K562 (cell line): Measurements from ENCODE around the gene ZNF200. TPM values are rescaled to one million over a fixed set of nuclear protein-coding genes. Genes with fewer than 3 reads are reported as not detected.

Experiments
- ATF4 ChIP-seq: fragments of 450-650 bp; formaldehyde crosslinking; IDR thresholded peaks from 2 replicates; pipeline ENCODE4 v1.4.0; 2022; ENCODE audit warnings: mild to moderate bottlenecking, moderate library complexity
- CBFB ChIP-seq: sonication (generic); formaldehyde crosslinking; IDR thresholded peaks from 2 replicates; pipeline ENCODE4 v1.4.0; 2020; ENCODE audit warnings: mild to moderate bottlenecking, missing genetic modification reagents
- CBX5 ChIP-seq: IDR thresholded peaks from 2 replicates; pipeline ENCODE4 v1.6.1; 2014; ENCODE audit warnings: low read depth, borderline replicate concordance
- CTCF ChIP-seq, 3 experiments: IDR thresholded peaks in 2 of 3; conservative IDR thresholded peaks in 1 of 3; 2 replicates each; pipeline ENCODE4 v1.5.1; 2011 to 2012; ENCODE audit warnings: low read length in 3 of 3, mild to moderate bottlenecking in 3 of 3, control low read depth in 2 of 3, improper control_type of control experiment in 1 of 3, inconsistent platforms in 1 of 3, low read depth in 1 of 3, mixed read lengths in 1 of 3, moderate library complexity in 1 of 3; ENCODE audit not compliant: insufficient read depth in 2 of 3
- ESRRA ChIP-seq: fragments of 450-650 bp; IDR thresholded peaks from 2 replicates; pipeline ENCODE4 v1.6.1; 2014; ENCODE audit warnings: low read depth, mild to moderate bottlenecking, moderate library complexity, borderline replicate concordance
- EZH2 ChIP-seq: IDR thresholded peaks from 2 replicates; pipeline ENCODE4 v1.6.1; 2012; ENCODE audit warnings: low read depth, mild to moderate bottlenecking, inconsistent platforms, low read length, borderline replicate concordance
- LEF1 ChIP-seq: fragments of 450-650 bp; IDR thresholded peaks from 2 replicates; pipeline ENCODE4 v1.6.1; 2016; ENCODE audit warnings: mild to moderate bottlenecking
- NELFE ChIP-seq: IDR thresholded peaks from 2 replicates; pipeline ENCODE4 v1.6.1; 2011; ENCODE audit warnings: mild to moderate bottlenecking; ENCODE audit not compliant: insufficient read depth, insufficient read length
- NFE2L1 ChIP-seq: fragments of 450-650 bp; IDR thresholded peaks from 2 replicates; pipeline ENCODE4 v1.6.1; 2016; ENCODE audit warnings: missing genetic modification characterization, low read depth, mild to moderate bottlenecking, missing compliant biosample characterization, moderate library complexity, borderline replicate concordance
- NR1H2 ChIP-seq: sonication (generic); formaldehyde crosslinking; IDR thresholded peaks from 2 replicates; pipeline ENCODE4 v1.4.0; 2020; ENCODE audit warnings: mild to moderate bottlenecking, missing genetic modification reagents
- NR2C2 ChIP-seq, 2 experiments: fragments of 200-800 bp in 1 of 2; sonication (Bioruptor generic) in 1 of 2; sonication (generic) in 1 of 2; formaldehyde crosslinking in 1 of 2; IDR thresholded peaks; 2 replicates each; pipeline versions ENCODE4 v1.6.1 to v1.8.0; 2016 to 2022; ENCODE audit warnings: mild to moderate bottlenecking in 1 of 2, missing compliant biosample characterization in 1 of 2, missing genetic modification characterization in 1 of 2, missing genetic modification reagents in 1 of 2
- NR3C1 ChIP-seq: sonication (generic); formaldehyde crosslinking; IDR thresholded peaks from 2 replicates; pipeline ENCODE4 v1.8.1; 2022; ENCODE audit warnings: missing genetic modification reagents
- RB1 ChIP-seq: fragments of 450-650 bp; IDR thresholded peaks from 2 replicates; pipeline ENCODE4 v1.6.1; 2017; ENCODE audit warnings: low read depth, mild to moderate bottlenecking
- RBBP5 ChIP-seq: fragments of 200-600 bp; sonication (generic); IDR thresholded peaks from 2 replicates; pipeline ENCODE4 v1.6.1; 2012; ENCODE audit warnings: borderline replicate concordance, mild to moderate bottlenecking, low read length, control low read depth, inconsistent platforms; ENCODE audit not compliant: insufficient read depth, poor library complexity, severe bottlenecking
- RBM15 ChIP-seq: fragments of 200-400 bp; formaldehyde crosslinking; IDR thresholded peaks from 2 replicates; pipeline ENCODE4 v1.6.1; 2018; ENCODE audit warnings: mild to moderate bottlenecking, low read length, moderate library complexity; ENCODE audit not compliant: insufficient read depth
- YBX1 ChIP-seq: fragments of 450-650 bp; IDR thresholded peaks from 2 replicates; pipeline ENCODE4 v1.7.1; 2016; ENCODE audit warnings: mild to moderate bottlenecking
- ZNF217 ChIP-seq: sonication (generic); formaldehyde crosslinking; IDR thresholded peaks from 2 replicates; pipeline ENCODE4 v1.8.0; 2022; ENCODE audit warnings: mild to moderate bottlenecking, missing genetic modification reagents
- ZNF274 ChIP-seq: IDR thresholded peaks from 2 replicates; pipeline ENCODE4 v1.6.1; 2011; ENCODE audit warnings: low read depth, mild to moderate bottlenecking, low read length, moderate library complexity, borderline replicate concordance
- ZNF444 ChIP-seq: fragments of 250-450 bp; sonication (Bioruptor Pico); IDR thresholded peaks from 2 replicates; pipeline ENCODE4 v1.4.0; 2020; ENCODE audit warnings: mild to moderate bottlenecking, moderate library complexity
- ZNF449 ChIP-seq: fragments of 250-450 bp; sonication (Bioruptor Pico); IDR thresholded peaks from 2 replicates; pipeline ENCODE4 v1.8.0; 2022; ENCODE audit warnings: moderate library complexity, mild to moderate bottlenecking, inconsistent platforms
- ZNF511 ChIP-seq: sonication (generic); formaldehyde crosslinking; IDR thresholded peaks from 2 replicates; pipeline ENCODE4 v1.8.0; 2022; ENCODE audit warnings: mild to moderate bottlenecking, missing genetic modification reagents
- ZNF551 ChIP-seq: fragments of 250-450 bp; sonication (Bioruptor Pico); IDR thresholded peaks from 2 replicates; pipeline ENCODE4 v1.5.0; 2021; ENCODE audit warnings: mild to moderate bottlenecking, moderate library complexity
- polyA plus RNA-seq, 8 experiments: library from polyadenylated mRNA; depleted of rRNA in 4 of 8; stranded (reverse) in 5 of 8; unstranded in 3 of 8; fragments of >200 nt; fragmentation: Nextera tagmentation in 2 of 8; fragmentation: Illumina TruSeq in 1 of 8; extraction: Ambion mirVana in 2 of 8; extraction: Trizol in 1 of 8; gene quantifications; 2 replicates each; pipeline versions ENCODE4 v1.2.1 to v1.2.3, GENCODE V29; 2011 to 2014; ENCODE audit warnings: inconsistent platforms in 1 of 8, missing spikeins in 1 of 8
- total RNA-seq, 7 experiments: library from RNA; depleted of rRNA in 6 of 7; stranded (reverse); fragments of >200 nt in 6 of 7; fragmentation: Illumina TruSeq in 2 of 7; extraction: Trizol in 2 of 7; gene quantifications; 2 replicates each; pipeline versions ENCODE4 v1.2.1 to v1.2.3, GENCODE V29; 2011 to 2021; ENCODE audit warnings: low replicate concordance in 1 of 7

The ZNF200 gene
- total and polyA plus RNA-seq, 9 of the 15 experiments (the other 6 are each of a cell fraction or from before 2014, with no cell fraction given), result 4.8 to 14.5 (median 9.2) TPM

- TF ChIP-seq ZNF217 (no peak), EZH2 (no peak), NR3C1 (CRISPR knock-in tag) (no peak), ESRRA (no peak), RBBP5 (peak; percentile 36), ZNF551 (no peak), RBM15 (no peak), YBX1 (no peak), CBX5 (no peak), NR1H2 (0 out of 2 replicates have a peak, but pooled peaks have one; percentile 26), ZNF444 (CRISPR knock-in tag) (0 out of 2 replicates have a peak, but pooled peaks have one; percentile 22), NELFE (no peak), CTCF (IDR thresholded peaks at IDR 0.05 in 2 of 3, conservative IDR thresholded peaks at IDR 0.05 in 1 of 3; ENCODE audit: insufficient read depth in 2 of 3, low read depth in 1 of 3, low read length in 3 of 3) (0 out of 6 replicates have a peak, but pooled peaks of 1 of the 3 experiments have one; percentile 12), ATF4 (no peak), CBFB (CRISPR knock-in tag) (no peak), ZNF449 (0 out of 2 replicates have a peak, but pooled peaks have one; percentile 30), NFE2L1 (tag) (no peak), ZNF274 (no peak), LEF1 (no peak), RB1 (0 out of 2 replicates have a peak, but pooled peaks have one; percentile 30), ZNF511 (CRISPR knock-in tag) (0 out of 2 replicates have a peak, but pooled peaks have one; percentile 2), NR2C2 (CRISPR knock-in tag; IDR thresholded peaks at IDR 0.05) (no peak), NR2C2 (tag; IDR thresholded peaks at IDR 0.05) (peak; percentile 94)
Observed at GRCh38 chr16:3283543-3284447, 48.8 kb upstream of the ZNF200 start (continued).
